Keratinocyte (primary cell): ENCODE data around the gene ABCC3. TPM values are rescaled to one million over a fixed set of nuclear protein-coding genes. Genes with fewer than 3 reads are reported as not detected.
A peak's percentile ranks its signal among the peaks of the same experiment; 100 is the strongest.

Source experiments
- DNase-seq: peaks from one replicate; pipeline ENCODE4 v3.0.0-alpha.2; 2011; ENCODE audit warnings: low read depth, missing footprints, low spot score
- FAIRE-seq: peaks from 2 replicates; lab custom pipeline; 2011; peaks lifted over from hg19 to GRCh38; lab: Jason Lieb, UNC
- H2AFZ ChIP-seq: 2 replicates; pipeline ENCODE4 v1.6.0; 2012; ENCODE audit warnings: low read length, control low read depth, inconsistent platforms; ENCODE audit not compliant: control insufficient read depth
- H3K27ac ChIP-seq: 2 replicates; pipeline ENCODE4 v1.5.1; 2011; ENCODE audit warnings: low read length; ENCODE audit not compliant: control insufficient read depth, insufficient read depth
- H3K27me3 ChIP-seq: 3 replicates; pipeline ENCODE4 v1.6.0; 2011; ENCODE audit warnings: low read length; ENCODE audit not compliant: control insufficient read depth, insufficient read depth; ENCODE audit errors: extremely low read depth
- H3K36me3 ChIP-seq, 2 experiments: 2 replicates in 1 of 2; 3 replicates in 1 of 2; pipeline ENCODE4 v1.5.1; 2011; ENCODE audit warnings: low read length in 2 of 2, mild to moderate bottlenecking in 1 of 2; ENCODE audit not compliant: control insufficient read depth in 2 of 2, insufficient read depth in 2 of 2; ENCODE audit errors: extremely low read depth in 1 of 2
- H3K4me1 ChIP-seq: 3 replicates; pipeline ENCODE4 v1.5.1; 2011; ENCODE audit warnings: low read length; ENCODE audit not compliant: control insufficient read depth, insufficient read depth; ENCODE audit errors: extremely low read depth
- H3K4me2 ChIP-seq: 3 replicates; pipeline ENCODE4 v1.6.0; 2011; ENCODE audit warnings: low read depth, low read length; ENCODE audit not compliant: control insufficient read depth, insufficient read depth; ENCODE audit errors: extremely low read depth
- H3K4me3 ChIP-seq, 3 experiments: fragments of 200-600 bp in 1 of 3; sonication (generic) in 1 of 3; 2 replicates in 2 of 3; 3 replicates in 1 of 3; pipeline ENCODE4 v1.5.1; 2011 to 2016; ENCODE audit warnings: low read length in 3 of 3, mild to moderate bottlenecking in 3 of 3, control low read depth in 2 of 3, inconsistent platforms in 1 of 3, low read depth in 1 of 3, mixed read lengths in 1 of 3, mixed run types in 1 of 3, moderate library complexity in 1 of 3; ENCODE audit not compliant: control insufficient read depth in 2 of 3, insufficient read depth in 2 of 3; ENCODE audit errors: extremely low read depth in 1 of 3
- H3K79me2 ChIP-seq: 2 replicates; pipeline ENCODE4 v1.6.0; 2012; ENCODE audit warnings: low read length; ENCODE audit not compliant: control insufficient read depth, insufficient read depth
- H3K9ac ChIP-seq: 3 replicates; pipeline ENCODE4 v1.6.0; 2011; ENCODE audit warnings: low read length; ENCODE audit not compliant: control insufficient read depth, insufficient read depth; ENCODE audit errors: extremely low read depth
- H3K9me1 ChIP-seq: 3 replicates; pipeline ENCODE4 v1.6.0; 2011; ENCODE audit warnings: low read length; ENCODE audit not compliant: control insufficient read depth, insufficient read depth; ENCODE audit errors: extremely low read depth
- H3K9me3 ChIP-seq: 2 replicates; pipeline ENCODE4 v1.5.1; 2012; ENCODE audit warnings: low read depth, low read length; ENCODE audit not compliant: control insufficient read depth
- H4K20me1 ChIP-seq: 3 replicates; pipeline ENCODE4 v1.6.0; 2011; ENCODE audit warnings: low read length; ENCODE audit not compliant: control insufficient read depth, insufficient read depth; ENCODE audit errors: extremely low read depth
- CTCF ChIP-seq, 3 experiments: IDR thresholded peaks in 1 of 3; conservative IDR thresholded peaks in 1 of 3; optimal IDR thresholded peaks in 1 of 3; 2 replicates in 2 of 3; 3 replicates in 1 of 3; pipeline versions ENCODE3 to v1.5.1; 2011; ENCODE audit warnings: low read length in 3 of 3, mild to moderate bottlenecking in 3 of 3, moderate library complexity in 2 of 3, control low read depth in 1 of 3, inconsistent platforms in 1 of 3; ENCODE audit not compliant: insufficient read depth in 2 of 3; ENCODE audit errors: extremely low read depth in 1 of 3
- EZH2 ChIP-seq: IDR thresholded peaks from one replicate; pipeline ENCODE4 v1.6.1; 2012; ENCODE audit warnings: inconsistent platforms, mild to moderate bottlenecking, low read length, moderate library complexity
- dilution Hi-C: fragments of 300-500 bp; cut with MboI; formaldehyde crosslinking; loops from one replicate; pipeline ENCODE4 v1.7.0; 2020; ENCODE audit warnings: low sequenced_read_pairs; ENCODE audit not compliant: extremely low pct_ligation_motif_present
- polyA plus RNA-seq, 5 experiments: library from polyadenylated mRNA; depleted of rRNA in 3 of 5; stranded (reverse) in 3 of 5; stranded (forward) in 1 of 5; unstranded in 1 of 5; fragments of >200 nt; gene quantifications; 1 replicate in 1 of 5; 2 replicates in 3 of 5; 3 replicates in 1 of 5; pipeline versions ENCODE4 v1.2.1 to v1.2.3, GENCODE V29; 2011 to 2012; ENCODE audit warnings: missing spikeins in 2 of 5, low read depth in 1 of 5, low replicate concordance in 1 of 5

ABCC3 gene
- polyA plus RNA-seq, 1 donor (not counting 4 experiments of a cell fraction or from before 2014, with no cell fraction given) = 41.7 TPM

- peaks cover 57% of the 10 kb centered on the region for H3K4me1 ChIP-seq
- H2AFZ ChIP-seq = no peak overlapping the region
- peak overlapping the region; percentile 18 for H3K27ac ChIP-seq
- peak; percentile 28 for DNase-seq
- no peak overlapping the region for H3K4me3 ChIP-seq
- H3K36me3 ChIP-seq = peaks cover 1 to 18% of the 10 kb centered on the region in 2 experiments
- no peaks in the 10 kb centered on the region for H3K9me1 ChIP-seq
- no peak overlapping the region for H3K9ac ChIP-seq
- H3K27me3 ChIP-seq = no peaks in the 10 kb centered on the region
- peaks cover 33% of the 10 kb centered on the region for H3K79me2 ChIP-seq
- peak; percentile 44 for FAIRE-seq
- peak overlapping the region; percentile 25 for H3K4me2 ChIP-seq
- TF ChIP-seq EZH2 (no peak), CTCF (optimal IDR thresholded peaks at IDR 0.05 in 1 of 3, IDR thresholded peaks at IDR 0.05 in 1 of 3, conservative IDR thresholded peaks at IDR 0.05 in 1 of 3; ENCODE audit: extremely low read depth in 1 of 3, insufficient read depth in 2 of 3, low read length in 3 of 3) (no peak)
- H3K9me3 ChIP-seq = no peaks in the 10 kb centered on the region
- H4K20me1 ChIP-seq = no peaks in the 10 kb centered on the region
- dilution Hi-C loops = no loop called here
Measured at GRCh38 chr17:50642722-50643656, 8.3 kb downstream of the ABCC3 start.

GRCh38 chr17:50645748-50646682 is 11.3 kb downstream of the ABCC3 start:
- dilution Hi-C loops = no loop called here

More at GRCh38 chr17:50645748-50646682, 11.3 kb downstream of the ABCC3 start:
- no peak overlapping the region for H3K9ac ChIP-seq
- no peak for TF ChIP-seq CTCF (optimal IDR thresholded peaks at IDR 0.05 in 1 of 3, IDR thresholded peaks at IDR 0.05 in 1 of 3, conservative IDR thresholded peaks at IDR 0.05 in 1 of 3; ENCODE audit: extremely low read depth in 1 of 3, insufficient read depth in 2 of 3, low read length in 3 of 3)
- no peak for TF ChIP-seq EZH2
- no peaks in the 10 kb centered on the region for H3K9me1 ChIP-seq
- H3K4me1 ChIP-seq = peaks cover 26% of the 10 kb centered on the region
- no peak overlapping the region for H3K4me2 ChIP-seq
- H3K27ac ChIP-seq = no peak overlapping the region
- no peaks in the 10 kb centered on the region for H3K27me3 ChIP-seq
- peaks cover 26% of the 10 kb centered on the region for H3K79me2 ChIP-seq
- H3K4me3 ChIP-seq = no peak overlapping the region
- H3K9me3 ChIP-seq = no peaks in the 10 kb centered on the region
- no peak for DNase-seq
- H3K36me3 ChIP-seq = peaks cover 1 to 15% of the 10 kb centered on the region in 2 experiments
- no peak overlapping the region for H2AFZ ChIP-seq
- no peak for FAIRE-seq
- H4K20me1 ChIP-seq = no peaks in the 10 kb centered on the region
